HepG2 (cell line): ENCODE data around the gene ARL4D. TPM values are rescaled to one million over a fixed set of nuclear protein-coding genes. Genes with fewer than 3 reads are reported as not detected.

Source experiments
- AKAP8 ChIP-seq: sonication (generic); formaldehyde crosslinking; IDR thresholded peaks from 2 replicates; pipeline ENCODE4 v1.5.1; 2020; ENCODE audit warnings: mild to moderate bottlenecking, missing genetic modification reagents
- BRCA1 ChIP-seq: sonication (generic); formaldehyde crosslinking; IDR thresholded peaks from 2 replicates; pipeline ENCODE4 v1.4.0; 2020; ENCODE audit warnings: missing genetic modification reagents
- DNMT1 ChIP-seq: sonication (generic); formaldehyde crosslinking; IDR thresholded peaks from 2 replicates; pipeline ENCODE4 v1.5.1; 2020; ENCODE audit warnings: mild to moderate bottlenecking, missing genetic modification reagents
- MBNL3 ChIP-seq: fragments of 250-450 bp; sonication (Bioruptor Pico); conservative IDR thresholded peaks from 2 replicates; pipeline ENCODE4 v1.8.0; 2022; ENCODE audit warnings: mild to moderate bottlenecking, inconsistent platforms
- NR1H2 ChIP-seq: sonication (generic); formaldehyde crosslinking; IDR thresholded peaks from 2 replicates; pipeline ENCODE4 v1.8.1; 2022; ENCODE audit warnings: low read depth, missing genetic modification reagents, borderline replicate concordance
- PLRG1 ChIP-seq: fragments of 450-650 bp; conservative IDR thresholded peaks from 2 replicates; pipeline ENCODE4 v1.6.1; 2016
- POGZ ChIP-seq: sonication (generic); formaldehyde crosslinking; IDR thresholded peaks from 2 replicates; pipeline ENCODE4 v1.4.0; 2020; ENCODE audit warnings: mild to moderate bottlenecking, missing genetic modification reagents
- POLR2A ChIP-seq, 2 experiments: IDR thresholded peaks; 2 replicates each; pipeline ENCODE4 v1.6.1; 2011; ENCODE audit warnings: low read depth in 2 of 2, low read length in 2 of 2, mild to moderate bottlenecking in 1 of 2, moderate library complexity in 1 of 2; ENCODE audit not compliant: insufficient read depth in 1 of 2
- POLR2G ChIP-seq: fragments of 200-400 bp; formaldehyde crosslinking; IDR thresholded peaks from 2 replicates; pipeline ENCODE4 v1.6.1; 2018; ENCODE audit warnings: mild to moderate bottlenecking, low read depth, low read length, moderate library complexity
- RFXANK ChIP-seq: IDR thresholded peaks from 2 replicates; pipeline ENCODE4 v1.6.1; 2016
- SMARCC2 ChIP-seq: fragments of 450-650 bp; IDR thresholded peaks from 2 replicates; pipeline ENCODE4 v1.6.1; 2017; ENCODE audit warnings: antibody characterized with exemption, mild to moderate bottlenecking
- TMF1 ChIP-seq: sonication (generic); formaldehyde crosslinking; IDR thresholded peaks from 2 replicates; pipeline ENCODE4 v1.8.1; 2022; ENCODE audit warnings: low read depth, missing genetic modification reagents
- ZBTB7B ChIP-seq: sonication (generic); formaldehyde crosslinking; IDR thresholded peaks from 2 replicates; pipeline ENCODE4 v1.4.0; 2020; ENCODE audit warnings: missing genetic modification reagents
- ZNF160 ChIP-seq: sonication (generic); formaldehyde crosslinking; IDR thresholded peaks from 2 replicates; pipeline ENCODE4 v1.8.0; 2022; ENCODE audit warnings: mild to moderate bottlenecking, inconsistent platforms, missing genetic modification reagents
- ZNF737 ChIP-seq: sonication (generic); formaldehyde crosslinking; IDR thresholded peaks from 2 replicates; pipeline ENCODE4 v1.5.0; 2020; ENCODE audit warnings: missing genetic modification reagents, mild to moderate bottlenecking, borderline replicate concordance
- ZNF790 ChIP-seq: sonication (generic); formaldehyde crosslinking; IDR thresholded peaks from 2 replicates; pipeline ENCODE4 v1.8.0; 2022; ENCODE audit warnings: missing genetic modification reagents, mild to moderate bottlenecking, borderline replicate concordance
- polyA plus RNA-seq, 8 experiments: library from polyadenylated mRNA; depleted of rRNA in 3 of 8; stranded (reverse) in 7 of 8; unstranded in 1 of 8; fragments of >200 nt; fragmentation: Illumina TruSeq in 4 of 8; extraction: Trizol in 4 of 8; gene quantifications; 2 replicates each; pipeline versions ENCODE4 v1.2.1 to v1.2.3, GENCODE V29; 2011 to 2016; ENCODE audit warnings: low read depth in 4 of 8, missing spikeins in 1 of 8, mixed read lengths in 1 of 8; ENCODE audit not compliant: insufficient read depth in 1 of 8
- total RNA-seq, 5 experiments: library from RNA; depleted of rRNA; stranded (reverse); fragments of >200 nt; fragmentation: Illumina TruSeq; extraction: Trizol; gene quantifications; 2 replicates each; pipeline ENCODE4 v1.2.3, GENCODE V29; 2016; ENCODE audit warnings: low read depth in 1 of 5
- TF ChIP-seq, protein P1 (sequence below): sonication (generic); formaldehyde crosslinking; IDR thresholded peaks from 2 replicates; pipeline ENCODE4 v1.4.0; 2020; ENCODE audit warnings: mild to moderate bottlenecking, missing genetic modification reagents, borderline replicate concordance
- TF ChIP-seq, protein P2 (sequence below): sonication (generic); formaldehyde crosslinking; IDR thresholded peaks from 2 replicates; pipeline ENCODE4 v1.5.1; 2020; ENCODE audit warnings: missing genetic modification reagents, mild to moderate bottlenecking, borderline replicate concordance
- TF ChIP-seq, protein P3 (sequence below): sonication (generic); formaldehyde crosslinking; IDR thresholded peaks from 2 replicates; pipeline ENCODE4 v1.5.0; 2020; ENCODE audit warnings: mild to moderate bottlenecking, missing genetic modification reagents, moderate library complexity
- TF ChIP-seq, protein P4 (sequence below): sonication (generic); formaldehyde crosslinking; conservative IDR thresholded peaks from 2 replicates; pipeline ENCODE4 v1.4.0; 2020; ENCODE audit warnings: missing genetic modification reagents
- TF ChIP-seq, protein P5 (sequence below): IDR thresholded peaks from 2 replicates; pipeline ENCODE4 v1.6.1; 2016; ENCODE audit warnings: low read depth, control low read depth
- TF ChIP-seq, protein P6 (sequence below): sonication (generic); formaldehyde crosslinking; IDR thresholded peaks from 2 replicates; pipeline ENCODE4 v1.8.1; 2023; ENCODE audit warnings: missing genetic modification reagents, mild to moderate bottlenecking, borderline replicate concordance

The ARL4D gene
- total and polyA plus RNA-seq, 2 of the 13 experiments (the other 11 are each of a cell fraction or from before 2014, with no cell fraction given): 9.0 to 25.9 TPM

DNA sequence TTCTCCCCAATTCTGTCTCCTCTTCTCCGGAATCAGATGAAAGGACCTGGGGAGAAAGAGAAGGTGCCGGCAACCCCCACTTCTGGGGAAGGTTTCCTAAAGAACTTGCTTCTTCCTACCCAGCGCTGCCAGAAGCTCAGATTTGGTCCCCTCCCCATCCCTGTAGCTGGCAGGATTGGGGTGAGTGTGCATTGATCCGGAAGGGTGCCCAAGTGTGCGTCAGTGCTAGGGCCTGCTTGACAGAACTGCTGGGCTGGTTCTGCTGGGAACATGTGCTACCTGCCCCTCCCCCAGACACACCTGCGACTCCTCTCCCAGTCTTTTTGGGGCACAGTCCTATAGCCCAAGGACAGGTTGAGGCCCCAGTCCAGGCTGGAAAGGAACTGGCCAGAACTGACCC is 3.3 kb downstream of the ARL4D start (continued):
- 0 out of 2 replicates have a peak, but pooled peaks have one; percentile 44 for TF ChIP-seq ZNF790 (CRISPR knock-in tag)
- TF ChIP-seq, protein P1, sequence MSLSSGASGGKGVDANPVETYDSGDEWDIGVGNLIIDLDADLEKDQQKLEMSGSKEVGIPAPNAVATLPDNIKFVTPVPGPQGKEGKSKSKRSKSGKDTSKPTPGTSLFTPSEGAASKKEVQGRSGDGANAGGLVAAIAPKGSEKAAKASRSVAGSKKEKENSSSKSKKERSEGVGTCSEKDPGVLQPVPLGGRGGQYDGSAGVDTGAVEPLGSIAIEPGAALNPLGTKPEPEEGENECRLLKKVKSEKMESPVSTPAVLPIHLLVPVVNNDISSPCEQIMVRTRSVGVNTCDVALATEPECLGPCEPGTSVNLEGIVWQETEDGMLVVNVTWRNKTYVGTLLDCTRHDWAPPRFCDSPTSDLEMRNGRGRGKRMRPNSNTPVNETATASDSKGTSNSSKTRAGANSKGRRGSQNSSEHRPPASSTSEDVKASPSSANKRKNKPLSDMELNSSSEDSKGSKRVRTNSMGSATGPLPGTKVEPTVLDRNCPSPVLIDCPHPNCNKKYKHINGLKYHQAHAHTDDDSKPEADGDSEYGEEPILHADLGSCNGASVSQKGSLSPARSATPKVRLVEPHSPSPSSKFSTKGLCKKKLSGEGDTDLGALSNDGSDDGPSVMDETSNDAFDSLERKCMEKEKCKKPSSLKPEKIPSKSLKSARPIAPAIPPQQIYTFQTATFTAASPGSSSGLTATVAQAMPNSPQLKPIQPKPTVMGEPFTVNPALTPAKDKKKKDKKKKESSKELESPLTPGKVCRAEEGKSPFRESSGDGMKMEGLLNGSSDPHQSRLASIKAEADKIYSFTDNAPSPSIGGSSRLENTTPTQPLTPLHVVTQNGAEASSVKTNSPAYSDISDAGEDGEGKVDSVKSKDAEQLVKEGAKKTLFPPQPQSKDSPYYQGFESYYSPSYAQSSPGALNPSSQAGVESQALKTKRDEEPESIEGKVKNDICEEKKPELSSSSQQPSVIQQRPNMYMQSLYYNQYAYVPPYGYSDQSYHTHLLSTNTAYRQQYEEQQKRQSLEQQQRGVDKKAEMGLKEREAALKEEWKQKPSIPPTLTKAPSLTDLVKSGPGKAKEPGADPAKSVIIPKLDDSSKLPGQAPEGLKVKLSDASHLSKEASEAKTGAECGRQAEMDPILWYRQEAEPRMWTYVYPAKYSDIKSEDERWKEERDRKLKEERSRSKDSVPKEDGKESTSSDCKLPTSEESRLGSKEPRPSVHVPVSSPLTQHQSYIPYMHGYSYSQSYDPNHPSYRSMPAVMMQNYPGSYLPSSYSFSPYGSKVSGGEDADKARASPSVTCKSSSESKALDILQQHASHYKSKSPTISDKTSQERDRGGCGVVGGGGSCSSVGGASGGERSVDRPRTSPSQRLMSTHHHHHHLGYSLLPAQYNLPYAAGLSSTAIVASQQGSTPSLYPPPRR (CRISPR knock-in tag): 0 out of 2 replicates have a peak, but pooled peaks have one; percentile 9
- TF ChIP-seq, protein P2, sequence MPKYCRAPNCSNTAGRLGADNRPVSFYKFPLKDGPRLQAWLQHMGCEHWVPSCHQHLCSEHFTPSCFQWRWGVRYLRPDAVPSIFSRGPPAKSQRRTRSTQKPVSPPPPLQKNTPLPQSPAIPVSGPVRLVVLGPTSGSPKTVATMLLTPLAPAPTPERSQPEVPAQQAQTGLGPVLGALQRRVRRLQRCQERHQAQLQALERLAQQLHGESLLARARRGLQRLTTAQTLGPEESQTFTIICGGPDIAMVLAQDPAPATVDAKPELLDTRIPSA (CRISPR knock-in tag): no peak
- 0 out of 2 replicates have a peak, but pooled peaks have one; percentile 9 for TF ChIP-seq POGZ
- TF ChIP-seq POLR2A (IDR thresholded peaks at IDR 0.05; ENCODE audit: insufficient read depth in 1 of 2, low read depth in 2 of 2, low read length in 2 of 2): no peak
- no peak for TF ChIP-seq DNMT1 (CRISPR knock-in tag)
- TF ChIP-seq BRCA1 (CRISPR knock-in tag): no peak
- TF ChIP-seq, protein P3, sequence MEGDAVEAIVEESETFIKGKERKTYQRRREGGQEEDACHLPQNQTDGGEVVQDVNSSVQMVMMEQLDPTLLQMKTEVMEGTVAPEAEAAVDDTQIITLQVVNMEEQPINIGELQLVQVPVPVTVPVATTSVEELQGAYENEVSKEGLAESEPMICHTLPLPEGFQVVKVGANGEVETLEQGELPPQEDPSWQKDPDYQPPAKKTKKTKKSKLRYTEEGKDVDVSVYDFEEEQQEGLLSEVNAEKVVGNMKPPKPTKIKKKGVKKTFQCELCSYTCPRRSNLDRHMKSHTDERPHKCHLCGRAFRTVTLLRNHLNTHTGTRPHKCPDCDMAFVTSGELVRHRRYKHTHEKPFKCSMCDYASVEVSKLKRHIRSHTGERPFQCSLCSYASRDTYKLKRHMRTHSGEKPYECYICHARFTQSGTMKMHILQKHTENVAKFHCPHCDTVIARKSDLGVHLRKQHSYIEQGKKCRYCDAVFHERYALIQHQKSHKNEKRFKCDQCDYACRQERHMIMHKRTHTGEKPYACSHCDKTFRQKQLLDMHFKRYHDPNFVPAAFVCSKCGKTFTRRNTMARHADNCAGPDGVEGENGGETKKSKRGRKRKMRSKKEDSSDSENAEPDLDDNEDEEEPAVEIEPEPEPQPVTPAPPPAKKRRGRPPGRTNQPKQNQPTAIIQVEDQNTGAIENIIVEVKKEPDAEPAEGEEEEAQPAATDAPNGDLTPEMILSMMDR (CRISPR knock-in tag): no peak
- TF ChIP-seq, protein P4, sequence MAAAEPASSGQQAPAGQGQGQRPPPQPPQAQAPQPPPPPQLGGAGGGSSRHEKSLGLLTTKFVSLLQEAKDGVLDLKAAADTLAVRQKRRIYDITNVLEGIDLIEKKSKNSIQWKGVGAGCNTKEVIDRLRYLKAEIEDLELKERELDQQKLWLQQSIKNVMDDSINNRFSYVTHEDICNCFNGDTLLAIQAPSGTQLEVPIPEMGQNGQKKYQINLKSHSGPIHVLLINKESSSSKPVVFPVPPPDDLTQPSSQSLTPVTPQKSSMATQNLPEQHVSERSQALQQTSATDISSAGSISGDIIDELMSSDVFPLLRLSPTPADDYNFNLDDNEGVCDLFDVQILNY: no peak
- TF ChIP-seq ZNF737 (CRISPR knock-in tag): 0 out of 2 replicates have a peak, but pooled peaks have one; percentile 31
- TF ChIP-seq, protein P5, sequence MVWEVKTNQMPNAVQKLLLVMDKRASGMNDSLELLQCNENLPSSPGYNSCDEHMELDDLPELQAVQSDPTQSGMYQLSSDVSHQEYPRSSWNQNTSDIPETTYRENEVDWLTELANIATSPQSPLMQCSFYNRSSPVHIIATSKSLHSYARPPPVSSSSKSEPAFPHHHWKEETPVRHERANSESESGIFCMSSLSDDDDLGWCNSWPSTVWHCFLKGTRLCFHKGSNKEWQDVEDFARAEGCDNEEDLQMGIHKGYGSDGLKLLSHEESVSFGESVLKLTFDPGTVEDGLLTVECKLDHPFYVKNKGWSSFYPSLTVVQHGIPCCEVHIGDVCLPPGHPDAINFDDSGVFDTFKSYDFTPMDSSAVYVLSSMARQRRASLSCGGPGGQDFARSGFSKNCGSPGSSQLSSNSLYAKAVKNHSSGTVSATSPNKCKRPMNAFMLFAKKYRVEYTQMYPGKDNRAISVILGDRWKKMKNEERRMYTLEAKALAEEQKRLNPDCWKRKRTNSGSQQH (CRISPR knock-in tag): 0 out of 2 replicates have a peak, but pooled peaks have one; percentile 12
- no peak; the same call in 1 of the 2 replicates for TF ChIP-seq POLR2G
- TF ChIP-seq, protein P6, sequence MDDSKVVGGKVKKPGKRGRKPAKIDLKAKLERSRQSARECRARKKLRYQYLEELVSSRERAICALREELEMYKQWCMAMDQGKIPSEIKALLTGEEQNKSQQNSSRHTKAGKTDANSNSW (CRISPR knock-in tag): no peak
- no peak for TF ChIP-seq MBNL3 (CRISPR knock-in tag)
- no peak for TF ChIP-seq ZBTB7B (CRISPR knock-in tag)
- TF ChIP-seq RFXANK: no peak
- TF ChIP-seq SMARCC2: no peak
- no peak for TF ChIP-seq NR1H2 (CRISPR knock-in tag)
- TF ChIP-seq AKAP8 (CRISPR knock-in tag): 0 out of 2 replicates have a peak, but pooled peaks have one; percentile 56
- no peak for TF ChIP-seq TMF1 (CRISPR knock-in tag)
- TF ChIP-seq ZNF160: no peak
- no peak for TF ChIP-seq PLRG1
